ENCODE measurements around the gene LMNTD1.

DNA sequence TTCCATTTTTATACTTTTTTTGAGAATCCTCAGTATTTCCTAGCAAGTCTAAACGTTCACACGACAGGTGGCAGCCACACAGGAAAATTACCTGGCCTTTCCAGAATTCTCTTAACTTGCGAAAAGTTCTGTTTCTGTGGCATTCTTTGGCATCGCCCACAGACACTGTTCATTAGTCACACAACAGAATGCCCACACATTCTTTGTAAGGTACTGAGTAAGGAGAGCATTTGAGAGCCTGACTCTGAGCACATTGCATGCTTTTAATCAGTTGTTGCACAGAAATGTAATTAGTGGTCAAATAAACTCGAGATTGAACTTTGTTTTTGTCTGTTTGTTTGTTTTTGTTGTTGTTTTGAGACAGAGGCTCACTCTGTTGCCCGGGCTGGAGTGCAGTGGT is 52.4 kb downstream of the LMNTD1 start:
- TF ChIP-seq REPIN1 (tag by site-specific recombination; IDR thresholded peaks at IDR 0.05; ENCODE audit: low read depth), result no peak
- TF ChIP-seq, protein P1, sequence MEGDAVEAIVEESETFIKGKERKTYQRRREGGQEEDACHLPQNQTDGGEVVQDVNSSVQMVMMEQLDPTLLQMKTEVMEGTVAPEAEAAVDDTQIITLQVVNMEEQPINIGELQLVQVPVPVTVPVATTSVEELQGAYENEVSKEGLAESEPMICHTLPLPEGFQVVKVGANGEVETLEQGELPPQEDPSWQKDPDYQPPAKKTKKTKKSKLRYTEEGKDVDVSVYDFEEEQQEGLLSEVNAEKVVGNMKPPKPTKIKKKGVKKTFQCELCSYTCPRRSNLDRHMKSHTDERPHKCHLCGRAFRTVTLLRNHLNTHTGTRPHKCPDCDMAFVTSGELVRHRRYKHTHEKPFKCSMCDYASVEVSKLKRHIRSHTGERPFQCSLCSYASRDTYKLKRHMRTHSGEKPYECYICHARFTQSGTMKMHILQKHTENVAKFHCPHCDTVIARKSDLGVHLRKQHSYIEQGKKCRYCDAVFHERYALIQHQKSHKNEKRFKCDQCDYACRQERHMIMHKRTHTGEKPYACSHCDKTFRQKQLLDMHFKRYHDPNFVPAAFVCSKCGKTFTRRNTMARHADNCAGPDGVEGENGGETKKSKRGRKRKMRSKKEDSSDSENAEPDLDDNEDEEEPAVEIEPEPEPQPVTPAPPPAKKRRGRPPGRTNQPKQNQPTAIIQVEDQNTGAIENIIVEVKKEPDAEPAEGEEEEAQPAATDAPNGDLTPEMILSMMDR (tag by site-specific recombination; IDR thresholded peaks at IDR 0.05), result no peak
- TF ChIP-seq, protein P2, sequence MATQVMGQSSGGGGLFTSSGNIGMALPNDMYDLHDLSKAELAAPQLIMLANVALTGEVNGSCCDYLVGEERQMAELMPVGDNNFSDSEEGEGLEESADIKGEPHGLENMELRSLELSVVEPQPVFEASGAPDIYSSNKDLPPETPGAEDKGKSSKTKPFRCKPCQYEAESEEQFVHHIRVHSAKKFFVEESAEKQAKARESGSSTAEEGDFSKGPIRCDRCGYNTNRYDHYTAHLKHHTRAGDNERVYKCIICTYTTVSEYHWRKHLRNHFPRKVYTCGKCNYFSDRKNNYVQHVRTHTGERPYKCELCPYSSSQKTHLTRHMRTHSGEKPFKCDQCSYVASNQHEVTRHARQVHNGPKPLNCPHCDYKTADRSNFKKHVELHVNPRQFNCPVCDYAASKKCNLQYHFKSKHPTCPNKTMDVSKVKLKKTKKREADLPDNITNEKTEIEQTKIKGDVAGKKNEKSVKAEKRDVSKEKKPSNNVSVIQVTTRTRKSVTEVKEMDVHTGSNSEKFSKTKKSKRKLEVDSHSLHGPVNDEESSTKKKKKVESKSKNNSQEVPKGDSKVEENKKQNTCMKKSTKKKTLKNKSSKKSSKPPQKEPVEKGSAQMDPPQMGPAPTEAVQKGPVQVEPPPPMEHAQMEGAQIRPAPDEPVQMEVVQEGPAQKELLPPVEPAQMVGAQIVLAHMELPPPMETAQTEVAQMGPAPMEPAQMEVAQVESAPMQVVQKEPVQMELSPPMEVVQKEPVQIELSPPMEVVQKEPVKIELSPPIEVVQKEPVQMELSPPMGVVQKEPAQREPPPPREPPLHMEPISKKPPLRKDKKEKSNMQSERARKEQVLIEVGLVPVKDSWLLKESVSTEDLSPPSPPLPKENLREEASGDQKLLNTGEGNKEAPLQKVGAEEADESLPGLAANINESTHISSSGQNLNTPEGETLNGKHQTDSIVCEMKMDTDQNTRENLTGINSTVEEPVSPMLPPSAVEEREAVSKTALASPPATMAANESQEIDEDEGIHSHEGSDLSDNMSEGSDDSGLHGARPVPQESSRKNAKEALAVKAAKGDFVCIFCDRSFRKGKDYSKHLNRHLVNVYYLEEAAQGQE (tag by site-specific recombination; IDR thresholded peaks at IDR 0.05), result no peak
- TF ChIP-seq, protein P3, sequence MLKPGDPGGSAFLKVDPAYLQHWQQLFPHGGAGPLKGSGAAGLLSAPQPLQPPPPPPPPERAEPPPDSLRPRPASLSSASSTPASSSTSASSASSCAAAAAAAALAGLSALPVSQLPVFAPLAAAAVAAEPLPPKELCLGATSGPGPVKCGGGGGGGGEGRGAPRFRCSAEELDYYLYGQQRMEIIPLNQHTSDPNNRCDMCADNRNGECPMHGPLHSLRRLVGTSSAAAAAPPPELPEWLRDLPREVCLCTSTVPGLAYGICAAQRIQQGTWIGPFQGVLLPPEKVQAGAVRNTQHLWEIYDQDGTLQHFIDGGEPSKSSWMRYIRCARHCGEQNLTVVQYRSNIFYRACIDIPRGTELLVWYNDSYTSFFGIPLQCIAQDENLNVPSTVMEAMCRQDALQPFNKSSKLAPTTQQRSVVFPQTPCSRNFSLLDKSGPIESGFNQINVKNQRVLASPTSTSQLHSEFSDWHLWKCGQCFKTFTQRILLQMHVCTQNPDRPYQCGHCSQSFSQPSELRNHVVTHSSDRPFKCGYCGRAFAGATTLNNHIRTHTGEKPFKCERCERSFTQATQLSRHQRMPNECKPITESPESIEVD (tag by site-specific recombination; IDR thresholded peaks at IDR 0.05), result no peak
- no peak for TF ChIP-seq ZBTB21 (tag by site-specific recombination; IDR thresholded peaks at IDR 0.05)
- TF ChIP-seq, protein P4, sequence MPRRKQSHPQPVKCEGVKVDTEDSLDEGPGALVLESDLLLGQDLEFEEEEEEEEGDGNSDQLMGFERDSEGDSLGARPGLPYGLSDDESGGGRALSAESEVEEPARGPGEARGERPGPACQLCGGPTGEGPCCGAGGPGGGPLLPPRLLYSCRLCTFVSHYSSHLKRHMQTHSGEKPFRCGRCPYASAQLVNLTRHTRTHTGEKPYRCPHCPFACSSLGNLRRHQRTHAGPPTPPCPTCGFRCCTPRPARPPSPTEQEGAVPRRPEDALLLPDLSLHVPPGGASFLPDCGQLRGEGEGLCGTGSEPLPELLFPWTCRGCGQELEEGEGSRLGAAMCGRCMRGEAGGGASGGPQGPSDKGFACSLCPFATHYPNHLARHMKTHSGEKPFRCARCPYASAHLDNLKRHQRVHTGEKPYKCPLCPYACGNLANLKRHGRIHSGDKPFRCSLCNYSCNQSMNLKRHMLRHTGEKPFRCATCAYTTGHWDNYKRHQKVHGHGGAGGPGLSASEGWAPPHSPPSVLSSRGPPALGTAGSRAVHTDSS (tag by site-specific recombination; IDR thresholded peaks at IDR 0.05), result no peak
- no peak for TF ChIP-seq ZNF138 (tag by site-specific recombination; IDR thresholded peaks at IDR 0.05; ENCODE audit: borderline replicate concordance)
- TF ChIP-seq, protein P5, sequence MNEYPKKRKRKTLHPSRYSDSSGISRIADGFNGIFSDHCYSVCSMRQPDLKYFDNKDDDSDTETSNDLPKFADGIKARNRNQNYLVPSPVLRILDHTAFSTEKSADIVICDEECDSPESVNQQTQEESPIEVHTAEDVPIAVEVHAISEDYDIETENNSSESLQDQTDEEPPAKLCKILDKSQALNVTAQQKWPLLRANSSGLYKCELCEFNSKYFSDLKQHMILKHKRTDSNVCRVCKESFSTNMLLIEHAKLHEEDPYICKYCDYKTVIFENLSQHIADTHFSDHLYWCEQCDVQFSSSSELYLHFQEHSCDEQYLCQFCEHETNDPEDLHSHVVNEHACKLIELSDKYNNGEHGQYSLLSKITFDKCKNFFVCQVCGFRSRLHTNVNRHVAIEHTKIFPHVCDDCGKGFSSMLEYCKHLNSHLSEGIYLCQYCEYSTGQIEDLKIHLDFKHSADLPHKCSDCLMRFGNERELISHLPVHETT (tag by site-specific recombination; IDR thresholded peaks at IDR 0.05), result no peak
- TF ChIP-seq, protein P6, sequence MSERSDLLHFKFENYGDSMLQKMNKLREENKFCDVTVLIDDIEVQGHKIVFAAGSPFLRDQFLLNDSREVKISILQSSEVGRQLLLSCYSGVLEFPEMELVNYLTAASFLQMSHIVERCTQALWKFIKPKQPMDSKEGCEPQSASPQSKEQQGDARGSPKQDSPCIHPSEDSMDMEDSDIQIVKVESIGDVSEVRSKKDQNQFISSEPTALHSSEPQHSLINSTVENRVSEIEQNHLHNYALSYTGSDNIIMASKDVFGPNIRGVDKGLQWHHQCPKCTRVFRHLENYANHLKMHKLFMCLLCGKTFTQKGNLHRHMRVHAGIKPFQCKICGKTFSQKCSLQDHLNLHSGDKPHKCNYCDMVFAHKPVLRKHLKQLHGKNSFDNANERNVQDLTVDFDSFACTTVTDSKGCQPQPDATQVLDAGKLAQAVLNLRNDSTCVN (tag by site-specific recombination; optimal IDR thresholded peaks at IDR 0.05), result no peak
